Measurements from ENCODE around the gene RHOU. TPM values are rescaled to one million over a fixed set of nuclear protein-coding genes. Genes with fewer than 3 reads are reported as not detected.
A peak's percentile ranks its signal among the peaks of the same experiment; 100 is the strongest.

Gene RHOU
- polyA plus RNA-seq, 2 of the 4 experiments (the other 2 are of a cell fraction) = 11.5 to 14.7 TPM

GRCh38 chr1:228781161-228781808, 46.0 kb downstream of the RHOU start:
- ATAC-seq = no peak
- no peak overlapping the region for H3K4me2 ChIP-seq
- no peak for DNase-seq (ENCODE audit: low read depth in 1 of 2, low spot score in 1 of 2)
- TF ChIP-seq EHMT2 (IDR thresholded peaks at IDR 0.05; ENCODE audit: low read depth) = no peak
- no peak for TF ChIP-seq ZSCAN20 (CRISPR knock-in tag; IDR thresholded peaks at IDR 0.05)
- no peak for TF ChIP-seq NR3C1 (IDR thresholded peaks at IDR 0.05)
- no peak for TF ChIP-seq FOXS1 (CRISPR knock-in tag; IDR thresholded peaks at IDR 0.05)
- ChIA-PET POLR2A (no interaction called here), CTCF (interaction anchor here (0.8 to 1.2 kb wide), 2 partner anchors 11 to 15 kb away, joined by 3 to 4 read pairs; no protein-coding TSS in a partner anchor)
- no peak for FAIRE-seq
- peak overlapping the region in 1 of 2 experiments; percentile 23; a peak in 2 of 6 replicates for H3K27ac ChIP-seq
- H3K4me1 ChIP-seq = peaks cover 22% of the 10 kb centered on the region
- no peak overlapping the region for H3K4me3 ChIP-seq
- H3K9me3 ChIP-seq = no peaks in the 10 kb centered on the region
- WGBS (ENCODE audit: missing lambda C conversion rate) = 84% methylated on average over 8 of the region's 8 CpGs

GRCh38 chr1:228781809-228782661, 46.8 kb downstream of the RHOU start:
- Histone ChIP-seq H3K4me2 (peak overlapping the region; percentile 66), H3K4me1 (peaks cover 22% of the 10 kb centered on the region), H3K27ac (peak overlapping the region; percentile 26 to 57; a peak in 4 of 6 replicates), H3K4me3 (no peak overlapping the region), H3K9me3 (no peaks in the 10 kb centered on the region)
- POLR2A ChIA-PET = interaction anchor here (0.7 to 1.4 kb wide), 2 partner anchors 57 to 79 kb away, joined by 3 to 4 read pairs; no protein-coding TSS in a partner anchor
- WGBS (ENCODE audit: missing lambda C conversion rate) = 66% methylated on average over 10 of the region's 10 CpGs
- ATAC-seq = no peak
- CTCF ChIA-PET = interaction anchor here (0.7 to 1.2 kb wide), 2 partner anchors 12 to 262 kb away, joined by 3 to 4 read pairs; no protein-coding TSS in a partner anchor
- no peak for DNase-seq (ENCODE audit: low read depth in 1 of 2, low spot score in 1 of 2)
- TF ChIP-seq HOXB13 (CRISPR knock-in tag; IDR thresholded peaks at IDR 0.05; ENCODE audit: low read depth) = no peak
- TF ChIP-seq PHF8 (IDR thresholded peaks at IDR 0.05; ENCODE audit: borderline replicate concordance, low read depth) = no peak
- TF ChIP-seq KDM5A (IDR thresholded peaks at IDR 0.05) = no peak
- TF ChIP-seq KDM1A (IDR thresholded peaks at IDR 0.05; ENCODE audit: low read depth) = no peak
- TF ChIP-seq MAX (IDR thresholded peaks at IDR 0.05) = no peak
- TF ChIP-seq EHF (CRISPR knock-in tag; IDR thresholded peaks at IDR 0.05) = no peak
- no peak for TF ChIP-seq SMC3 (IDR thresholded peaks at IDR 0.05)
- no peak for TF ChIP-seq ZC3H11A (IDR thresholded peaks at IDR 0.05)
- no peak for TF ChIP-seq TFCP2L1 (CRISPR knock-in tag; IDR thresholded peaks at IDR 0.05)
- TF ChIP-seq ZSCAN20 (CRISPR knock-in tag; IDR thresholded peaks at IDR 0.05) = no peak
- TF ChIP-seq MAZ (IDR thresholded peaks at IDR 0.05; ENCODE audit: borderline replicate concordance, low read depth, low read length) = no peak
- FAIRE-seq = peak; percentile 23

GRCh38 chr1:228782662-228783417, 47.6 kb downstream of the RHOU start:
- H3K4me1 ChIP-seq = peaks cover 22% of the 10 kb centered on the region
- TF ChIP-seq EP300 (IDR thresholded peaks at IDR 0.05) = no peak
- no peak for TF ChIP-seq RNF2 (IDR thresholded peaks at IDR 0.05; ENCODE audit: borderline replicate concordance, low read depth)
- peak; percentile 42; the same call in 1 of the 2 replicates for TF ChIP-seq REST (IDR thresholded peaks at IDR 0.05)
- no peak for TF ChIP-seq KDM5A (IDR thresholded peaks at IDR 0.05)
- no peak for TF ChIP-seq RFX5 (IDR thresholded peaks at IDR 0.05)
- 0 out of 2 replicates have a peak, but pooled peaks have one; percentile 32 for TF ChIP-seq FOSL2 (IDR thresholded peaks at IDR 0.05)
- peak; percentile 69 for TF ChIP-seq FOSL2 (CRISPR knock-in tag; IDR thresholded peaks at IDR 0.05)
- no peak for TF ChIP-seq HDAC2 (IDR thresholded peaks at IDR 0.05)
- no peak for TF ChIP-seq NR3C1 (IDR thresholded peaks at IDR 0.05)
- TF ChIP-seq PBX3 (IDR thresholded peaks at IDR 0.05) = no peak
- no peak for TF ChIP-seq SMC3 (IDR thresholded peaks at IDR 0.05)
- no peak for TF ChIP-seq EHMT2 (IDR thresholded peaks at IDR 0.05; ENCODE audit: low read depth)
- H3K9me3 ChIP-seq = no peaks in the 10 kb centered on the region
- DNase-seq (ENCODE audit: low read depth in 1 of 2, low spot score in 1 of 2) (peak; percentile 28 to 68), ATAC-seq (peak; percentile 83 to 87), FAIRE-seq (no peak)
- peak overlapping the region; percentile 66 for H3K4me2 ChIP-seq
- CTCF ChIA-PET = interaction anchor here (0.7 to 1.0 kb wide), 3 partner anchors 14 to 442 kb away, joined by 3 read pairs; no protein-coding TSS in a partner anchor
- peak overlapping the region; percentile 50 to 57; a peak in 4 of 6 replicates for H3K27ac ChIP-seq
- WGBS (ENCODE audit: missing lambda C conversion rate) = 53% methylated on average over 5 of the region's 5 CpGs
- POLR2A ChIA-PET = interaction anchor here (0.7 to 1.4 kb wide), 2 partner anchors 56 to 78 kb away, joined by 3 to 4 read pairs; no protein-coding TSS in a partner anchor
- no peak overlapping the region for H3K4me3 ChIP-seq

Measured in A549 (cell line).